Esophagus muscularis mucosa (tissue), 4 donors: ENCODE measurements around the gene TNS1. TPM values are rescaled to one million over a fixed set of nuclear protein-coding genes. Genes with fewer than 3 reads are reported as not detected.
A peak's percentile ranks its signal among the peaks of the same experiment; 100 is the strongest.

Experiments
- DNase-seq: peaks from one replicate; pipeline ENCODE4 v3.0.0-alpha.2; 2017; ENCODE audit errors: extremely low spot score
- H3K27ac ChIP-seq, 4 donors: fragments of 200-600 bp; sonication (generic); replicated peaks in 1 of 4; 1 replicate in 3 of 4; 2 replicates in 1 of 4; pipeline ENCODE4 v1.5.1; 2016 to 2019; ENCODE audit warnings: mild to moderate bottlenecking in 1 of 4
- H3K27me3 ChIP-seq, 4 donors: fragments of 200-600 bp; sonication (generic); one replicate each; pipeline versions ENCODE4 v1.5.1 to v1.6.0; 2016 to 2019
- H3K36me3 ChIP-seq, 4 donors: fragments of 200-600 bp; sonication (generic); one replicate each; pipeline ENCODE4 v1.5.1; 2016 to 2019
- H3K4me1 ChIP-seq, 4 donors: fragments of 200-600 bp; sonication (generic); one replicate each; pipeline ENCODE4 v1.5.1; 2016 to 2019
- H3K4me3 ChIP-seq, 4 donors: fragments of 200-600 bp; sonication (generic); 1 replicate in 2 of 4; 2 replicates in 2 of 4; pipeline ENCODE4 v1.5.1; 2016 to 2019; ENCODE audit warnings: mild to moderate bottlenecking in 4 of 4, moderate library complexity in 1 of 4
- H3K9me3 ChIP-seq, 4 donors: fragments of 200-600 bp; sonication (generic); 1 replicate in 3 of 4; 2 replicates in 1 of 4; pipeline ENCODE4 v1.5.1; 2016 to 2019
- CTCF ChIP-seq, 3 experiments: fragments of 200-600 bp in 2 of 3; fragments of 450-650 bp in 1 of 3; sonication (generic) in 2 of 3; IDR thresholded peaks; one replicate each; pipeline ENCODE4 v1.5.1; 2017 to 2019; ENCODE audit warnings: antibody characterized with exemption in 3 of 3, mild to moderate bottlenecking in 2 of 3, moderate library complexity in 1 of 3
- EP300 ChIP-seq: sonication (generic); formaldehyde crosslinking; IDR thresholded peaks from one replicate; pipeline ENCODE4 v1.6.1; 2017; ENCODE audit warnings: antibody characterized with exemption
- POLR2A ChIP-seq: fragments of 450-650 bp; IDR thresholded peaks from one replicate; pipeline ENCODE4 v1.6.1; 2017; ENCODE audit warnings: antibody characterized with exemption, moderate library complexity, mild to moderate bottlenecking, low read depth
- POLR2AphosphoS5 ChIP-seq, 2 donors: sonication (generic); formaldehyde crosslinking; IDR thresholded peaks; one replicate each; pipeline ENCODE4 v1.6.1; 2017; ENCODE audit warnings: antibody characterized with exemption in 2 of 2
- WGBS: methylation state at CpG from one replicate; pipeline ENCODE4 v1.1.5; 2018; 5-methylcytosine and 5-hydroxymethylcytosine counted together
- intact Hi-C: fragments of 100-400 bp; cut with DNase I; formaldehyde crosslinking; loops from one replicate; pipeline ENCODE4 v1.15.1; 2023
- total RNA-seq, 4 donors: library from RNA; depleted of rRNA; stranded (reverse); fragments of >200 nt; gene quantifications; one replicate each; pipeline versions ENCODE4 v1.1.0 to v1.2.1, GENCODE V29; 2016

The TNS1 gene
- total RNA-seq, 4 donors from 2014 or later: 1,001 to 2,170 (median 1,411) TPM

GRCh38 chr2:217928324-217929181, 74.2 kb downstream of the TNS1 start:
- intact Hi-C loops: no loop called here
- H3K4me3 ChIP-seq: peak overlapping the region; percentile 23 to 49 (median 33)

GRCh38 chr2:217927601-217928323, 75.0 kb downstream of the TNS1 start:
- no peaks in the 10 kb centered on the region for H3K9me3 ChIP-seq
- intact Hi-C loops: no loop called here
- TF ChIP-seq POLR2AphosphoS5 (IDR thresholded peaks at IDR 0.05) (no peak), EP300 (no peak), POLR2A (no peak), CTCF (IDR thresholded peaks at IDR 0.05) (no peak)
- H3K4me1 ChIP-seq: peaks cover 100% of the 10 kb centered on the region in 4 donors
- DNase-seq: no peak
- H3K4me3 ChIP-seq: peak overlapping the region in 3 of 4 donors; percentile 33 to 49 (median 33)
- no CpG with 5 or more reads among the region's 2 CpGs for WGBS
- H3K27me3 ChIP-seq: no peaks in the 10 kb centered on the region
- H3K27ac ChIP-seq: peak overlapping the region; percentile 89 to 98 (median 97)
- peaks cover 0 to 22% (median 0%) of the 10 kb centered on the region in 4 donors for H3K36me3 ChIP-seq

More at GRCh38 chr2:217928324-217929181, 74.2 kb downstream of the TNS1 start:
- Histone ChIP-seq H3K27ac (peak overlapping the region; percentile 89 to 98 (median 97)), H3K27me3 (no peaks in the 10 kb centered on the region), H3K9me3 (no peaks in the 10 kb centered on the region), H3K36me3 (peaks cover 0 to 23% (median 0%) of the 10 kb centered on the region in 4 donors), H3K4me1 (peaks cover 100% of the 10 kb centered on the region in 4 donors)
- 25% methylated on average over 6 of the region's 7 CpGs for WGBS
- no peak for DNase-seq
- TF ChIP-seq POLR2AphosphoS5 (IDR thresholded peaks at IDR 0.05) (peak in 1 of 2 donors; percentile 77), POLR2A (no peak), EP300 (peak; percentile 70)

DNA sequence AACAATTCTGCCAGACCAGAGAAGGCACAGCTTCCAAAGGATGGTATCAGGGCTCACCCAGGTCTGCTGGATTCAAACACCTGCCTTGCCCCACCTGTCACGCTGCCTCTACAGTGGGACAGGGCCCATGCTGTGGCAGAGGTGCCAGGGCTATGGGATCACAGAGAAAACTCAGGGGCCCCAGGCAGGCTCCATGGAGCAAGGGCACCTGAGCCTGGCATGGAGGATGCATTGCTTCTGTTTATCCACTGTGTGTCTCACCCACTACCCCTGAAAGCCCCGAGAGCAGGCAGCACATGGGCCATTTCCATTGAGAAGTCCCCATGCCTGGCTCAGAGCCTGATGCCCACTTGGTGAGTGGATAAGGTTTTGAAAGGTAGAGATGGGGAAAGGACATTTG, 76.0 kb downstream of the TNS1 start:
- Histone ChIP-seq H3K27ac (peak overlapping the region; percentile 89 to 98 (median 97)), H3K4me3 (no peak overlapping the region), H3K4me1 (peaks cover 100% of the 10 kb centered on the region in 4 donors), H3K9me3 (no peaks in the 10 kb centered on the region), H3K27me3 (no peaks in the 10 kb centered on the region), H3K36me3 (peaks cover 0 to 12% (median 0%) of the 10 kb centered on the region in 4 donors)
- WGBS: 77% methylated on average over 2 of the region's 2 CpGs
- intact Hi-C loops: no loop called here
- TF ChIP-seq EP300 (no peak), POLR2A (no peak), POLR2AphosphoS5 (IDR thresholded peaks at IDR 0.05) (no peak), CTCF (IDR thresholded peaks at IDR 0.05) (no peak)
- DNase-seq: no peak

DNA sequence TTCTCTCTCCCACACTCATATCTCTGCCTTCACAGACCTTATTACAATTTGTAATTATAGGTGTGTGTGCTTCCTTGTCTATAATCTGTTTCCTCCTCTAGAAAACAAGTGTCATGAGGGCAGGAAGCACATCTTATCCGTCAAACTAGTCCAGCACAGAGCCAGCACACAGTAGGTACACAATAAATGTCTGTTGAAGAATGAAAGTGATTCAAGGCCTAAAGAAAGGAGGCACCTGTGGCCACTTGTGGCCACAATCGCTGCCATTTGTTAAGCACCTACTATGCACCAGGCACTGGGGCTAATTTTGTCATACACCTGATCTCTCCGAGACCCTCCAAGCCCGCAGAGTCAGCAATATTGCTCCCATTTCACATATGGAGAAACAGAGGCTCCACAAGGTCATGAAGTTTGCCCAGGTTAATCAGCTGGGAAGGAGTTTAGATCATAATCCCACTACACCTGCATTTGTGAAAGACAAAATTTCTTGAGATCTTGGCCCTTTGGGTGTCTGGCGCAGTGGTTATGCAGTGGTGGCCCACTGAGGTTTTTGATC, 78.4 kb downstream of the TNS1 start:
- Histone ChIP-seq H3K4me1 (peaks cover 100% of the 10 kb centered on the region in 4 donors), H3K36me3 (peaks cover 0 to 20% (median 4%) of the 10 kb centered on the region in 4 donors), H3K4me3 (peak overlapping the region in 1 of 4 donors; percentile 10), H3K27me3 (no peaks in the 10 kb centered on the region), H3K27ac (peak overlapping the region; percentile 89 to 98 (median 97)), H3K9me3 (no peaks in the 10 kb centered on the region)
- DNase-seq: no peak
- intact Hi-C loops: no loop called here
- 46% methylated on average over 2 of the region's 5 CpGs for WGBS
- TF ChIP-seq POLR2A (no peak), POLR2AphosphoS5 (IDR thresholded peaks at IDR 0.05) (no peak), EP300 (no peak), CTCF (IDR thresholded peaks at IDR 0.05) (no peak)
